Iris pigment epithelial cell (primary cell): Measurements from ENCODE around the gene TCFL5.

Source experiments
- DNase-seq: peaks from one replicate; pipeline ENCODE4 v3.0.0-alpha.2; 2011; ENCODE audit warnings: low read depth

The TCFL5 gene

DNA sequence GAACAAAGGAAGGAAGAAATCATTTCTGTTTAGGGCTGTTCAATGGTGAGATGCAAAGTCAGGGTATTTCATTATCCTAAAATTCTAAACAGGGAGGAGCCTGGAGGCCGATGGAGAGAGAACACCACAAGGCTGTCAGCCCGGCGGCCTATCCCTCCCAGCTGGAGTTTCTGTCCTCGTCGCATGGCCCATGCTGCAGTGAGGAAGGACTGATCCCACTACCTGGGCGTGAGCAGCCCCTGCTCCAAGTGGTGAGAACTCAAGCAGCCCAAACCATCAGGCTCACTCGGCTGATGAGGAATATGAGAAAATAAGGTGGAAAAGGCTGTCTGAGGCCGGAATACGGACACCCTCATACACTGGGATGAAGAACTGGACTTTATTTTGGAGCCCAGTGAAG is 33.9 kb upstream of the TCFL5 start:
- DNase-seq, result no peak

DNA sequence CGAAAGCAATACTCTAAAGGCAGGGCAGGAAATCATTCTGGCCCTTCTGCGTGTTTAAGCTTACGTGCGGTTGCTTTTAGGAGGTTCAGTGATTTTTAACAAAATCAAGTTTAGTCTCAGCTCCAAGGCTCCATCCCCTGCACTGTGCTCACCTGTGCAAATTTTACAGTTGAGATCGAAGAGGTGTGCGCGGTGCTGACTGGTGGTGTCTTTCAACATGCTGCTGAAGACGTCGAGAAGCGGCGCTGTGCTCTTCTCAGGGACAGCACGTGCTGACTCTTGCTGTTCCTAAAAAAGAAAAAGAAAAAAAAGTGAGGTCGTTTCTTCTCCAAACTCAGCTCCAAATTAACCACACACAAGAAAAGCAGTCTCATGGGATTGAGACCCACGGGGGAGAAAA is 32.6 kb upstream of the TCFL5 start:
- no peak for DNase-seq

DNA sequence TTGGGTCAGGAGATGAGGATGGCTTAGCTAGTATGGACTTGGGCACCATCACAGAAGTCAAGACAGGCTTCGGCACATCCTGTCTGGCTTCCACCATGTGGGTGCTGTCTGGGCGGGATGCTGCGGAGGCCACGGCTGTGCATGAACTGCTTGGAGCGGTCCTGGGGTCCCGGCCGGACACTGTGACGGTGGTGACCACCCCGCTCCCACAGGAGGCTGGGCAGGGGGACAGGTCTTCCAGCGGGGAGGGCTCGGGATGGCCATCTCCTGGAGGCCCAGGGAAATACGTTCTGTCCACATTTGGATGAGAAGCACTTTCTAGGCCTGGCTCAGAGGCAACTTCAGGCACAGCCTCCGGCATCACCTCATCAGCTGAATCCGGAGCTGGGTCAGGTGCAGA is 32.1 kb upstream of the TCFL5 start:
- no peak for DNase-seq

DNA sequence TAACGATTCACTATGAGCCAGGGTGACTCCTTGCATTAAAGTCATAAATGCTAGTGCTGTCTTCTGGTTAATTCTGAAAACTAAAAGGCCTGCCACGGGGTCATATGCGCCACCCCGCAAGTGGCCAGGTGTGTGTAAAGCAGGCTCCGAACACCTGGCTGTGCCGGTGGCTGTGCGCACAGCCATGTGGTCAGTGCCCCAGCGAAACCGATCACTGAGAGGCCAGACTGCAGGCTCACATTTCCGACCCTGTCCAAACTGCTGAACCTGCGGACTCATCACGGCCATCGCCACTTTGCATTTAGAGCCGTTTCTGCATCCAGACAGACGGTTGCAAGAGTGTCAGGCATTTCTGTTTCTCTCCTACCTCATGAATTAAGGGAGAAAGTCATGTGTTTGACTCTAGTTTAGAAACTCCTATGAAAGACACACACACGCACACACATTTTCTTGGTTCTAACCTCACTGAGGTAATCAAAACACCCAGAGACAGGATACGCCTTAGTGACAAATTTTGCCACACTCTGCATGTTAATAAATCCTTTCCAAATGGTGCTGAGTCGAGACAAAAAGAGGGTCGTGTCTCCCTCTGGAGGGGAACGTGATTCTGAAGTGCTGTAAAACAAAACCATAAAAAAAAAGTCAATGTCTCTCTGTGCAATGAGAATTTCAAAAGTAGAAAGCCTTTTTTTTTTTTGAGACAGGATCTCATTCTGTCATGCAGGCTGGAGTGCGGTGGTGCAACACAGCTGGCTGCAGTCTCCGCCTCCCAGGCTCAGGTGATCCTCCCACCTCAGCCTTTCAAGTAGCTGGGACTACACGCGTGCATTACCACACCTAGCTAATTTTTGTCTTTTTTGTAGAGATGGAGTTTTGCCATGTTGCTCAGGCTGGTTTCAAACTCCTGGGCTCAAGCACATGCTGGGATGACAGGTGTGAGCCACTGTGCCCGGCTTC is 31.0 kb upstream of the TCFL5 start:
- DNase-seq, result no peak

DNA sequence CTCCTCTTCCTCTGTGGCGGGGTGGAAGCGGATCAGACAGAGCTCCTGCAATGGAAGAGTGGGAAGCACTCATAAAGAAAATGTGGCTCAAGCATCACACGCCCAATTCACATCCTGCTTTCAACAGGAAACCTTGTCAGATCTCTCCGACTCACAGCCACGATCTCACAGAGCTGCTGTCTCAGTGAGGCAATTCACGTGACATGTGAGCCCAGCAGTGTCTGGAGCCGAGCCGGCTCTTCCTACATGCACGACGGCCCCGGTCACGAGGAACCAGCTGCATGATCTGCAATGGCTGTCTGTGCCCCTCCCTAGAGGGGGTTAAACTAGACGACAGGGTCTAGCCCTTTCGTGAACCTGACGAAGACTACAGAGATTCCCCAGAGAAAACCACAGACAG is 29.5 kb upstream of the TCFL5 start:
- no peak for DNase-seq

DNA sequence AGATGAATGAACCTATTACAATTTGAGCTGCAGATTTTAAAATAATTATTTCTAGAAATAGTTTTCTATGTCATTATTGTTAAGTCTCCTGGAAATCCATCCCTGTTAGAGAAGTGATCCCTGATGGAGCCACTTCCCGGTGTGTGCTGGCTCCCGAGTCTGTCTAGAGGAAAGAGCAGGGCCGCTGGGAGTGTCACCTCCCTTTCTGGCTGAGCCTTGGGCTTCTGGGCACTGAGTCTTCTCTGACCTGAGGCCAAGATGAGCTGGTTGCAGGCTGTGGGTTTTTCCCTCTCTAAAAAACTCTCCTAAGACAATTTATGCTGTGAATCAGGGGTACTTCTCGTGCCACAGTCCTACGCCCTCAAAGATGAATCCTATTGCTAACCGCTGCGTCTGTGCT is 28.8 kb upstream of the TCFL5 start:
- DNase-seq, result no peak

DNA sequence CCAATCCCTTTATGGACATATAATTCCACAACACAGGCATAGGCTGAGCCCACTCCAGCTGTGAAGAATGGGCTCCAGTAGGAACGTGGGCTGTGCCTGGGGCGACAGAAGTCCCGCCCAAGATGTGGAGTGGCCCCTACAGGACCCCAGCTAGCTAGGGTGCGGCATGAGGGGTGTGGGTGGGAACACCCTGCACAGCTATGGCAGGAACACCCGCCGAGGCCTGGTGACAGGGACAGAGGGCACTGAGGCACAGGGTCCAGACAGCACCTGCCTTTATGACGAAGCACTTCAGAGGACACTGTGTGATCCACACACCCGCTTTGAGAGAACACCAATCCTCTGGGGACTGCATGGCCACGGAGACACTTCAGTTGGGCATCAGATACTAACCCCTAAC is 28.2 kb upstream of the TCFL5 start:
- no peak for DNase-seq

DNA sequence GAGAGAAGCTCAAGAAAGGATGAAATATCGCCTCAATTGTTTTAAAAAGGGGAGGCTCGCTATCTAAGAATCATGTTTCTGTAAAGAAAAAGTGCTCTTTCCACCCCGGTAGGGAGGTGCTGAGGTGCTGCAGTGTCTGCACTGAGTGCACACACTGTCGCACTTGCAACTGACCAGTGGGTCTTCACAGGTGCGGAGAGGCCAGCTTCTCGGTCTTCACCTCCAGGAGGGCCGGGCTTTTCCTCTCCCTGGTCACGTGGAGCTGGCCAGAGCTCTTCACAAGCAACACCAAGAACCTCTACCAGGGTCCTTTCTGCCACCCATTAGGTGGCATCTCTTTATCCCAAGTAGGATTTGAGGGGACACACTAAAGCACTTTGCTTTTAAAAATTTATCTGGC is 27.8 kb upstream of the TCFL5 start:
- DNase-seq, result no peak

DNA sequence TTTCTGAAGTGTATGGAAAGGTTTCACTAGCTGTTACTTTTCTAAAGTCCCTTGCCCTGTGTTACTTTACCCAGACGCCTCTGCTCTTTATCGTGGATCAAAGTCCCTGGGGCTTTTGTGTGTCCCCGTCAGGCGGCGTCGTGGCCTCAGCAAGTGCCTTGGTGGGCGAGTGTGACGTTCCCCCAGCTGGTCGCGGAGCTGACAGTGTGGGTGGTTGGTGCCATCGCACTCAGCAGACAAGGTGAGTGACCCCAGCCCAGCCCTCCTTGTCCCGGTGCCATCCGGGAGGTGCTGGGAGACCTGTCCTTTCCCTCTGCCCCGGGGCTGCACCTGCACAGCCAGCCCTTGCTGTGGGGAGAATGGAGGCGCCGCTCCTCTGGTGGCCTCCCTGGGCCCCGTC is 27.3 kb upstream of the TCFL5 start:
- DNase-seq, result no peak

DNA sequence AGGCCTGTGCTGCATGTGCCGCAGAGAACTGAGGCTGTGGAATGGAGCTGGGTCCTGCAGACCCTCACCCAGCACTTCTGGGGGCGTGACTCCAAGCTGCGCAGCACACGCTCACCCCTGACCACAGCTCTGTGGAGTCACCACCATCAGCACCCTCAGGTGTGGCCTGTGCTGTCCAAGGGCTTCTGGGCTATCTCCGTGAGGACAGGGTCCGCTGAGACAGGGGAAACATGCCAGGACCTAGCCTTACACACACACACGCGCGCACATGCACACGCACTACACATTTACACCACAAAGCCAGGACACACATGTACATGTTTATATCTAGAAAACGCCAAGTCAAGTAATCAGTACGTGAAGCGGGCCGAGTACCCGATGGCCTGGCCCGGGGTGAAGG is 26.8 kb upstream of the TCFL5 start:
- no peak for DNase-seq

DNA sequence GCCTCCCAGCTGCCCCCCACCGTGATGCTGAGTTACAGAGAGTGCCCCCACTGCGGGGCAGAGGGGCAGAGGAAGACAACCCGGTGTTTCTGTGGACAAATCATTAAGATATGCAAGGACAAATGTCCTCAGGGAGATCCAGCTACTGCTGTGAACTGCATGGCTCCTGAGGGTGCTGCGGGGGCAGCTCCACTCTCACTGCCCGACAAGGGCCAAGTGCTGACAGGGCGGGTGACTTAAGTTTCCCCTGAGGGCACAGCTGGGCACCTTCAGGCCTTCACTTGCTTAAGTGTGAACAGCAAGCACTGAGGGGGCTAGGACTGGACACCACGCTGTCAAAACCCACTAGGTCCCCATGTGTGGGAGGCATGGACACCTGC is 26.2 kb upstream of the TCFL5 start:
- no peak for DNase-seq

DNA sequence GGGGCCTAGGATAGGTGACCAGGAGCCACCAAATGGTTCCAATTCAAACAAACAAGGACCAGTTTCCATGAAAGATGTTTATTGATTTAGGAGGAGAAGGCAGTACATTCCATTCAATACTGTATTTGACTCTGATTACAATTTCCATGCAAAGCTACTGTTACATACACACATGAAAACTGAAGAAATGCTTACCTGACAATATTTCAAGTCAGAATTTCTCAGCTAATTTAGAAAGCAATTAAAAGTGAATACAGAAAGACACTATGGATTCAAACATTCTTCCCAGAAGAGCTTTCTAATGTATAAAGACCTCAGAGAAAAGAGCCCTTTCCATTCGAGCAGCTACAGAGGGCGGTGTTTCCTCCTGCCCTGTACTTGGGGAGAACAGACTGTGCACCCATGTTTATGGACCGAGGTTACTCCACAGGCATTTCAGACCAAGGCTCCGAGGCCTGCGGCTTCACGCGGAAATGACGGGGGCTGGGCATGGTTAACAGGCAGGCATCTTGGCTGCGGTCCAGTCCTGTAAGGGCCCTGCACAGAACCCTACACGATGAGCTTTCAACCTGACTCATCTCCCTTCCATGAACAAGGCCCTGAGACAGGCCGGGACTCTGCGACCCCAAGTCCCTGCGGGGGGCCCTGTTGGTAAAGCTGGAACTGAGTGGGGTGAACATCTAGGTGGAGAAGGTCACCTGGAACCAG is 25.7 kb upstream of the TCFL5 start:
- peak; percentile 99 for DNase-seq

DNA sequence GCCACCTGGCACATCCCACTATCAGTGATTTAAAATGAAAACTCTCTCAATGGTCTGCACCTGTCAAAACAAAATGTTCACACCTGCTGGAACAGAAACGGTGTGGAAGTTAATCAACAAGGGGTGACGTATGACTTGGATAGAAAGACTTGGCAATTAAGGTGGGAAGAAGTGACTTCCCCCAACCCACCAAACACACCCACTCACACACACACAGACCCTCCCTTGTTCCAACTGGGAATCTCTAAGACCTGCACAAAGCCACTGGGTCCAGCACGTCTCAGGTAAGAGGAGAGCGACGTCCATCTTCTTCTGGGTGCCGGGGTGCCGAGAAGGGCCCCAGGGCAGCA is 25.1 kb upstream of the TCFL5 start:
- DNase-seq, result no peak

DNA sequence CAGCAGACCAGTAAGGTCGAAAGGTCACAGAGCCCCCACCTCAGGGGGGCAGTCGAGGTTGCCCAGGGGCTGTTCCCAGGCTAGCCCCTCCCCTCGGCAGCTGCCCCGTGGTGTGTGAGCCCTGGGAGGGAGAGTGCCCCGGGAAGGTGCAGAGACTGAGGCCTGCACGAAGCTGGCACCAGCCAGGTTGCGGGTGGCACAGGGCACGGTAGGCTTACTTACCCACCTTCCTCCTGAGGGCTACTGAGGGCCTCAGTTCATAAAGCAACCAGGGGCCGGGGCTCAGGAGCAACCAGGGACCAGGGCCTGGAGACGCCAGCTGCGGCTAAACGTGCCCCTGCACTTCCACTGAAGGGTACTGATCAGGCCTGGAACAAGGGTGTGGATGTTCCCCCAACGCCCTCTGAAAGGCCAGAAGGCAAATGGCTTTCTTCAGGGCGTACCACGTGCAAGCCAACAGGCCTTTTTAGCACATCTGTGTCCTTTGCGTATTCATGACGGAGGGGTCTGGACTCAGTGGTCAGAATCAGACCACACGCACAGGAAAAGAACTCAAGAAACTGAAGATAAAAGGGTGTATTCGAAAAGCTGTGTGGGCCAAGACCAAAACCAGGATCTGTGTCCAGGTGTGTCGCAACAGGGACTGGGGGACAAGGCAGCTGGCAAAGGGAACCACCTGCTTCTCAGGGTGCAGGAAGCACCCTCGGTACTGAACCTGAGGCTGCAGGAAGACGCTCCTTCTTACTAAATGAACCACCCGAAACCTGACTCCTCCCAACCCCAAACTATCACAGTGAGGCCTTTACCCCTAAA is 24.5 kb upstream of the TCFL5 start:
- DNase-seq, result no peak

DNA sequence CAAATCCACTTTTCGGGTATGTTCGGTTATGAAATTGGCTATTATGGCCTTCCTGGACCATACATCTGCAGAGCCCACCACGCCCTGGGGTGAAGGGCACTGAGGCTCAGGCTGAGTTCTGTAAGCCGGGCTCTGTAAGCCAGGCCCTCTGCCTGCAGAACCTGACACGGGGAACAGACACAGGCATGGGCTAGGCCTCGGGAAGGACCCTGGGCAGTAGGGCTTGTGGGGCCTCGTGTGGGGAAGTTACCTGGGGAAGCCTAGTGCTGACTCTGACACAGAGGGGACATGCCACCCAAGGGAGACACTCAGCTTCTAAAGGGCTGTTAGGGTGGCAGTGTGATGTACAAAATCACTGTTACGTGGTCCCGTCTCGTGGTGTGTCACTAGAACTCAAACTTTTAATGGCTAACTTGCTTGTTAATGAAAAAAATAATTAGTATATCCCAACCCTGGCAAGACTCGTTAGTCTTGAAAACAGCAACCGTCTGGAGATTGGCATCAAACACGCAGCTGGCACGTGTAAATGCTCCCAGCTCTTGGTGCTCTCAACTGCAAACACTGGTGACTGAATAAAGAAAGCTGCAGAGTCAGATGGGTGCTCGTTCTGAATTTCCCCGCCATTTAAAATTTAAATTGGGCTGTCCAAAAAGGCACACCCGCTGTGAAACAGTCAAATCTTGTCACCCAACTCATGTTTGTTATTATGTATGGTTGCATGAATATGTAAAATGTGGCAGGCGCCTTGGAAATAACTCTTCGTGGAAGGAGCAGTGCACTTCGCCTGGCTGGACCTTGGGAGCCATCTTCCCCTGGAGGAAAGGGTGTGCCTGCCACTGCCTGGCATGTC is 23.6 kb upstream of the TCFL5 start:
- no peak for DNase-seq

DNA sequence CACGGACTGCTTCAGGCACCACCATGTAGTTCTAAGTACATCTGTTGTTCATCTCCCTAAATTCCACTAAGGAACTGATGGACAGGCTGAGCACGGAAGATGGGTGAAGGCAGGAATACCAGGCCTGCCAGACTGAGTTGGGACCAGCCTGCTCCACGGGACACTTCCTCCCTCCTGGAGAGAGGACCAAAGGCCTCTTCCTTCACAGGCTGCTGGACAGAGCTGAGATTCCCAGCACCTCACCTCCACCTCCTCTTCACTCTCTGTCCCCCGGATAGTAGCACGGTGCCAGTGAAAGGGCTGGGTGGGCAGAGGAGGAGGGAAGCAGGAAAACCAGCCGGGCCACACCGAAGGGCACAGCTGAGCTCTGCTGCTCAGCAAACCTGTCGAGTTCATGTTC is 22.9 kb upstream of the TCFL5 start:
- DNase-seq, result no peak

DNA sequence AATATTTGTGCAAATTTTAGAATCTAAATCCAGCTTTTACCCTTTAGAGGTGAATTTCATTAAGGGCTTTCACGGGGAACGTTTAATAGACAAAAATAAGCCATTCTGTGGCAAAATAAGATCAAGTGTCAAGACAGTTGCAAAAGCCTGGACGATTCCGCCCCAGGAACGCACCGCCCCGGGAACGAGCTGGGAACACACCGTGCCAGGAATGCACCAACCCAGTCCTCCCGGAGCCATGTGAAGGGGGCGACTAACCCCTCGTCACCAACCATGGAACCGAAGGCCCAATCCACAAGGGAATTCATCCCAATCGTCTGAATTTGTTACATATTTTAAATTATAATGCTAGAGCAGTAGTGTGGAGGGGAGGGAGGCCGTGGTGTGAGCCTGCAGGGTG is 20.8 kb upstream of the TCFL5 start:
- DNase-seq, result no peak

DNA sequence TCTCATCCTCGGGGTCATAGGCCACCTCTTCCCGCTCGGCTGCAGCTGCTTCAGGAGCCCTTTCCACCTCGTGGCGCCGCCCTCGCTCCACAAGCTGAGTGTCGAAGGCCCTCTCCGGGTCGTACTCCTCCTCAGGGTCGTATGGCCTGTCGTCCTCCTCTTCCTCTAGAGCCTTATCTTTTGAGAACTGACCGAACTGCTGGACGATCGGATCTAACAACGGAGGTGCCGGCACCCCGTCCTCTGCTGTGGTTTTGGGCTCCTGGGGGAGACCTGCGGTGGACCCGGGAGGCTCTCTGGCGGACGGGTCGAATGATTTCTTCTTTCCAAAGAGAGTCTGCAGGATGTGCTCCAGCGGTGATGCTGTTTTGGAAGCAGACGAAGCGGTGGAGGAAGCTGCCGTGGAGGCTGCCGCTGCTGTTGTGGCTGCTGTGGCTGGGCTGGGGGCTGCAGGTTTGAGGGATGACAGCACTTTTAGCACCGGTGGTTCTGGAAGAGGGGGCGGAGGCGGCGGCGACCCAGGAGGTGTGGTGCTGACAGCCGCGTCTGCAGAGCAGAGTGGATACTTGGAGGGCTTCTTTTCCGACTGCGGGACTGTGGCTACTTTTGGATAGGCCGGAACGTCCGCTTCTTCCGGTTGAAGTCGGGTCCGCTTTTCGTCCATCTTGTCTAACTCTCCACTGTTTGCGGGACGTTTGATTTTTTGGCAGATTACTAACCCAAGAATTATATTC is 20.2 kb upstream of the TCFL5 start:
- DNase-seq, result no peak

DNA sequence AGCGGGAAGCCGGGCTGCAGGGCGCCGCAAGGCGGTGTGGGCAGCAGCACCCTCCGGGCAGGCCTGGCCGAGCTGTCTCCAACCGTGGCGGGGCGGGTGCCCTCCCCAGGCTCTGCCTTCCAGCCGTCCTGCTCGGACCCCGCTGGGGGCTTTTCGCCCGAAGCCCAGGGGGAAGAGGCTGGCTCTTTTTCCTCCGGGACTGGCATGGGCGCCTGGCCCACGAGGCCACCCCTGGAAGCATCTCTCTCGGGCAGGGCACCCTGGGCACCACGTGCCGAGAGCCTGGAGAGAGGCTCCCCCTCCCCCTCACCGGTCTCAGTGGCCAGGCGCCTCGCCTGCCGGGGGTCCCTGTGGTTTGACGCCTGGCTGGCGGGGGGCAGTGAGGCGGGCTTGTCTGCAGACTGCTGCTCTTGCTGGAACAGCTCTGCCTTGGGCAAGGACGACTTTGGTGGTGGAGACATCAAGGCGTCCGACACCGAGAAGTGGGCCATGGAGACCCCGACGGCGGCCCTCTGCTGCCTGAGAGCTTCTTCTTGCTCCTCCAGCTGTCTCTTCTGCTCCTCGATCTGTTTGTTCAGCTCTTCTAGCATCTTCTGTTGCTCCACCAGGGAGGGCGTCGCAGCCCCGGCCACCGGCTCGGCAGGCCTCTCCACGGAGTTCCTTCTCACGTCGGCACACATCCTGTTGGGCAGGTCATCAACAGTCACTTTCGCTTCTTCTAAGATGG is 19.5 kb upstream of the TCFL5 start:
- no peak for DNase-seq

DNA sequence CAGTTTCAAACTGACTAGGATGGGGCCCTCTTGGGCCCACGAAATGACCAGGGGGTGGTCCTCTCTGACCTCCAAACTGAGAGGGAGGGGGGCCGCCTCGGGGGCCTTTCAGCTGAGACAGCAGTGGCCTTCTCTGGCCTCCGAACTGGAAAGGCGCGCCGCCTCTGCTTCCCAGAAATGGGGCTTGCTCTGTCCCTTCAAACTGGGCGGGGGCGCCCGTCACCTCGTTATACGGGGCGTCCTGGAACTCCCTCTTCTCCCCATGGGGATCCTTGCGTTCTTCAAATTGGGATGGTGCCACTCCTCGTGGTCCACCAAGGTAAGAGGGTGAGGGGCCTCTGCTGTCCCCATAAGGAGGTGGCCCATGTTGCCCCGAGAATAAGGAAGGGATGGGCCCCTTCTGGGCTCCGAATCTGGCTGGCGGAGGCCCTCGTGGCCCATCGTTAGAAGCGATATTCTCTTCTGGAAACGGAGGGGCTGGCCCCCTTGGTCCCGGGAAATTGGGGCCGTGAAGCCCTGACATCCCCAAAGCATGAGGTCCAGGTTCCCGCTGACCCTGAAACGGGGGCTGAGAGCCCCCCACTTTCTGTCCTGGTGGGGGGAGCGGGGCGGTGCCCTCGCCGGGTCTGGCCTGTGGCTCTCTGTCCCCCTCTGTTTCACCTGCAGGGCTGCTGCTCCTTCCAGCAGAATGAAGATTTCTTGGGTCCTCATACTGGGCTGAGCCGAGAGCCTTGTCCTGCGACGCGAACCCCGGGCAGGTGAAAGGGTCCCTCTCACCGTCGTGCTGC is 18.7 kb upstream of the TCFL5 start:
- no peak for DNase-seq
